Raji (cell line): Measurements from ENCODE around the gene WWTR1.

Experiments
- POLR2A ChIP-seq: IDR thresholded peaks from 2 replicates; pipeline ENCODE4 v1.6.1; 2011; ENCODE audit warnings: low read depth, low read length, control low read depth; ENCODE audit not compliant: insufficient read depth

Gene WWTR1

GRCh38 chr3:149657926-149658743, at the start of gene WWTR1:
Gene WWTR1, minus strand, starts transcription at chr3:149658025. Its CDS starts 719 bp downstream, at chr3:149657306.
- no peak for TF ChIP-seq POLR2A

GRCh38 chr3:149706905-149707304, 49.1 kb upstream of the WWTR1 start:
- no peak for TF ChIP-seq POLR2A

GRCh38 chr3:149705416-149705815, 47.6 kb upstream of the WWTR1 start:
- no peak for TF ChIP-seq POLR2A

DNA sequence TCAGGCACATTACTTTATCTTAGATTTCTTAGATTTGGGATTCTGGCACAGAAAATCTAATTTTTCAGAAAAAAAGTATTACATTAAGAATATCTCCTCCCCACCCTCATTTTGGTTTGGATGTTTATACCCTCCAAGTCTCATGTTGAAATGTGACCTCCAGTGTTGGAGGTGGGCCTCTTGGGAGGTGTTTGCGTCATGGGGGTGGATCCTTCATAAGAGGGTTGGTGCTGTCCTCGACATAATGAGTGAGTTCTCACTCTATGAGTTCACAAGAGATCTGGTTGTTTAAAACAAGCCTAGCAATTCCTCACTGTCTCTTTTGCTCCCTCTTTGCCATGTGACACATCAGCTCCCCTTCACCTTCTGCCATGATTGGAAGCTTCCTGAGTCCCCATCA, 45.6 kb upstream of the WWTR1 start:
- TF ChIP-seq POLR2A: no peak

- TF ChIP-seq POLR2A: no peak
These were observed 45.0 kb upstream of the WWTR1 start for GRCh38 chr3:149702691-149703441.

DNA sequence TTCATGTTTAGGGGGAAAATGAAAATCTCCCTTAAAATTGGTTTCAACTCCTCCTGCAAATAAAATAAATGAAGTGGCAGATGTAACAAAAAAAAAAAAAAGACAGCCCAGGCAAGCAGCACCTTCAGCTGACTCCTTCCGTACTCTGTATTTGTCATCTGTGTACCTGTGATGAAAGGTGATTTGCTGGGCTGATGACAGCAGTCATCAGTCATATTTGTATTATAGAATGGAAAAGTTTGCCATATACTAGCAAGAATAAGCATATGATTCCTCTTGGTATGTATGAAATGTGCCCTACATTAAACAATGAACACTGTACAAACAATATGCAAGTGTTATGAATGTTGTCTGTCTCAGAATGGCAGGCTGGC, 44.1 kb upstream of the WWTR1 start:
- TF ChIP-seq POLR2A: no peak

GRCh38 chr3:149701206-149701976, 43.6 kb upstream of the WWTR1 start:
- TF ChIP-seq POLR2A: no peak

- TF ChIP-seq POLR2A: no peak
These were observed 30.4 kb upstream of the WWTR1 start for GRCh38 chr3:149688122-149688757.

- TF ChIP-seq POLR2A: no peak
These were observed 29.2 kb upstream of the WWTR1 start for GRCh38 chr3:149686996-149687395.

GRCh38 chr3:149678351-149678950, 20.6 kb upstream of the WWTR1 start:
- no peak for TF ChIP-seq POLR2A

- no peak for TF ChIP-seq POLR2A
These were observed 15.6 kb upstream of the WWTR1 start for GRCh38 chr3:149673393-149673792.

DNA sequence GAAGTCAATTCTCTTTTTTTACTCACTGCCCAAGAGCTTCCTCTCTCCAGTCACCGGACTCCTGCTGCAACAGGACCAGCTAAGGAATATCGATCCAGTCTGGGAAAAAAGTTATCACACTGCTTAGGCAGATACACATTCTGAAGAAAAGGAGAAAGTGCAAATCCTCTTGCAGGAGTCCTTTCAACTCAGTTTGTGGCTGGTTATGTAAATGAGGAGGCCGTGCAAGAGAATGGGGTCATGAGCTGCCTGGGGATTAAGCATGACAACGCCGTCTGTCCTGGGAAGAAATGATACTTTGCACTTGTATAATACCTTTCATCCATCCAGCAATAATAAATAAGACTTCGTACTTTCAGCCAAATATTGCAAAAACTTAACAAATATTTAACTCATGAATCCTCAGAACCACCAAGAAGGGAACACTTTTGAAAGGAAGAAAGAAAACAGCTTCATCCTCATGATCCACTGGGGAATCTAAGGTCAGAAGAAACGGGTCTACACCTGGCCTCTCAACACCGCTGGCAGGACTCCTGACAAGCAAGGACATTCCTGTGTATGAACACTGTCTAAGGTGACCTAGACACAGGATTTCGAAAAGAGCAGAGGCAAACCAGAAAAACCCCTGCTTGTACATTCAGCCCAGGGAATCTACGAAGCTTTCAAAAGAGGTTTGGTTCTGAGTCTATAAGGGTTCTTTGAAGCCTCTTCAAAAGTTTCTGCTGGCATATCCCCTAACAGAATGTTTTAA, 13.1 kb upstream of the WWTR1 start:
- TF ChIP-seq POLR2A: no peak

DNA sequence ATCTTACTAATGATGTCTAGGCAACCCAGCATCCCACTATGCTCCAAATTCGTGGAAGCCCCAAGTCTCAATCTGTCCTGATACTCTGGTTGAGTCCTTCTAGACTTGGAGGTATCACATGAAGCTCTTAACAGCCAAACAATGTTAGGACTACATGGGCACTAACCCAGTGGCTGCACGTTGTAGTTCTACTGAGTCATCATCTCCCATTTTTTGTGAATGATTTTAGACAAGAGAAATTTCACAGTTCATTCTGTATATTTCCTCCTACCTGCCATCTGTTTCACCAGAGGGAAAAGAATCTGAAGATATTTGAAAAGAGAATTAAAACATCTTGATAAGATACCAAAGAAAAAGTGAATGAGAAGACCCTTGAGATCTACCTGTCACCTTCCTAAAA, 9.8 kb upstream of the WWTR1 start:
- no peak for TF ChIP-seq POLR2A

- TF ChIP-seq POLR2A: no peak
These were observed 6.1 kb upstream of the WWTR1 start for GRCh38 chr3:149663966-149664365.
